Measurements from ENCODE around the gene TUB.

Gene TUB

GRCh38 chr11:8034106-8034585 is 46.9 kb upstream of the TUB start:
- TF ChIP-seq CTCF (IDR thresholded peaks at IDR 0.05; ENCODE audit: extremely low read depth, missing control alignments): no peak

GRCh38 chr11:8034604-8035190 is 46.3 kb upstream of the TUB start:
- no peak for TF ChIP-seq CTCF (IDR thresholded peaks at IDR 0.05; ENCODE audit: extremely low read depth, missing control alignments)
- no peak for DNase-seq (ENCODE audit: low spot score)

More at GRCh38 chr11:8034106-8034585, 46.9 kb upstream of the TUB start:
- DNase-seq (ENCODE audit: low spot score): no peak

GRCh38 chr11:8035200-8035855 is 45.7 kb upstream of the TUB start:
- no peak for TF ChIP-seq CTCF (IDR thresholded peaks at IDR 0.05; ENCODE audit: extremely low read depth, missing control alignments)
- DNase-seq (ENCODE audit: low spot score): no peak

GRCh38 chr11:8036002-8036802 is 44.8 kb upstream of the TUB start:
- no peak for TF ChIP-seq CTCF (IDR thresholded peaks at IDR 0.05; ENCODE audit: extremely low read depth, missing control alignments)
- no peak for DNase-seq (ENCODE audit: low spot score)

- DNase-seq (ENCODE audit: low spot score): no peak
- no peak for TF ChIP-seq CTCF (IDR thresholded peaks at IDR 0.05; ENCODE audit: extremely low read depth, missing control alignments)
Observed at GRCh38 chr11:8036986-8037385, 44.0 kb upstream of the TUB start.

GRCh38 chr11:8038393-8038792 is 42.6 kb upstream of the TUB start:
- no peak for DNase-seq (ENCODE audit: low spot score)
- no peak for TF ChIP-seq CTCF (IDR thresholded peaks at IDR 0.05; ENCODE audit: extremely low read depth, missing control alignments)
